ENCODE data around the gene FAF1.
"Not testable (repeated sequence)": the region's sequence is repeated elsewhere in the genome, so short reads cannot be mapped to it uniquely, and the experiment has no call there.

FAF1 gene

GRCh38 chr1:50553921-50554320, 406.1 kb downstream of the FAF1 start:
- H3K4me3 ChIP-seq (ENCODE audit: control insufficient read depth, low read depth, low read length) = no peak overlapping the region
- no peak for DNase-seq (ENCODE audit: low read depth)
- TF ChIP-seq, protein P1, sequence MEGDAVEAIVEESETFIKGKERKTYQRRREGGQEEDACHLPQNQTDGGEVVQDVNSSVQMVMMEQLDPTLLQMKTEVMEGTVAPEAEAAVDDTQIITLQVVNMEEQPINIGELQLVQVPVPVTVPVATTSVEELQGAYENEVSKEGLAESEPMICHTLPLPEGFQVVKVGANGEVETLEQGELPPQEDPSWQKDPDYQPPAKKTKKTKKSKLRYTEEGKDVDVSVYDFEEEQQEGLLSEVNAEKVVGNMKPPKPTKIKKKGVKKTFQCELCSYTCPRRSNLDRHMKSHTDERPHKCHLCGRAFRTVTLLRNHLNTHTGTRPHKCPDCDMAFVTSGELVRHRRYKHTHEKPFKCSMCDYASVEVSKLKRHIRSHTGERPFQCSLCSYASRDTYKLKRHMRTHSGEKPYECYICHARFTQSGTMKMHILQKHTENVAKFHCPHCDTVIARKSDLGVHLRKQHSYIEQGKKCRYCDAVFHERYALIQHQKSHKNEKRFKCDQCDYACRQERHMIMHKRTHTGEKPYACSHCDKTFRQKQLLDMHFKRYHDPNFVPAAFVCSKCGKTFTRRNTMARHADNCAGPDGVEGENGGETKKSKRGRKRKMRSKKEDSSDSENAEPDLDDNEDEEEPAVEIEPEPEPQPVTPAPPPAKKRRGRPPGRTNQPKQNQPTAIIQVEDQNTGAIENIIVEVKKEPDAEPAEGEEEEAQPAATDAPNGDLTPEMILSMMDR (IDR thresholded peaks at IDR 0.05; ENCODE audit: control insufficient read depth, insufficient read depth, low read depth, low read length, missing control alignments) = no peak

DNA sequence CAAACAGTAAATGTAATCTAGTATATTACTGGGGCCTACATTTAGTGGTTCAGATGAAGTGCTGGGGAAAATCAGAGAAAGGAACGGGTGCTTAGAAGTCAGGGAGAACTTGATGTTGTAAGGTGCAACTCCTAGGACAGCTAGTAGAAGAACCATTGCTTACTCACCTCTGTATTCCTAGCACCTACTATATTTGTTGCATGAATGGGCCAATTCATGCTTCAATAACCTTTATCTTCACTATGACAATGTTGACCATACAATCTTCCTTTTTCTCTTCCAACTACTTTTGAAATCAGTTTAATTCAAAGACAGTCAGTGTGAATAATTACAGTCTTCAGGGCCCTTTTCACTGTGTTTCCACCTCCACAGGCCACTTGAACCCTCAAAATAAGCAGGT, 411.8 kb downstream of the FAF1 start:
- TF ChIP-seq, protein P1 (IDR thresholded peaks at IDR 0.05; ENCODE audit: control insufficient read depth, insufficient read depth, low read depth, low read length, missing control alignments) = no peak
- no peak overlapping the region for H3K4me3 ChIP-seq (ENCODE audit: control insufficient read depth, low read depth, low read length)
- no peak for DNase-seq (ENCODE audit: low read depth)

DNA sequence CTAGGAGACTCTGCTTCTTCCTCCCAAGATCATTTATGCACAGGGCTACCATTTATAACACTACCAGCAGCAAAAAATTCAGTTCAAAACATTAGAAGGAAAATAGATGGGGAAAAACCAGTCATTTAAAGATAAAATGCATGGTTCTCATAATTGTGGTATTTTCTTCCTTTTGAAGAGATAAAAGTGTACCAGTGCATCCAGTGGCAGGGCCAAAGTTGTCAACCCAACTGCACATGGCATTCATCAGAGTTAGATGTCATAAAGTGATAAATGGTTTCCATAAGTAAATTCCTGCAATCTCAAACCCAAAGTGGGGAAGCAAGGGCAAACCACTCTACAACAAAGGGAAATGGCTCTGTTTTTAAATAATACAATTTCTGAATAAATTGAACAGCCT, 417.7 kb downstream of the FAF1 start:
- DNase-seq (ENCODE audit: low read depth) = no peak
- no peak overlapping the region for H3K4me3 ChIP-seq (ENCODE audit: control insufficient read depth, low read depth, low read length)
- TF ChIP-seq, protein P1 (IDR thresholded peaks at IDR 0.05; ENCODE audit: control insufficient read depth, insufficient read depth, low read depth, low read length, missing control alignments) = no peak

DNA sequence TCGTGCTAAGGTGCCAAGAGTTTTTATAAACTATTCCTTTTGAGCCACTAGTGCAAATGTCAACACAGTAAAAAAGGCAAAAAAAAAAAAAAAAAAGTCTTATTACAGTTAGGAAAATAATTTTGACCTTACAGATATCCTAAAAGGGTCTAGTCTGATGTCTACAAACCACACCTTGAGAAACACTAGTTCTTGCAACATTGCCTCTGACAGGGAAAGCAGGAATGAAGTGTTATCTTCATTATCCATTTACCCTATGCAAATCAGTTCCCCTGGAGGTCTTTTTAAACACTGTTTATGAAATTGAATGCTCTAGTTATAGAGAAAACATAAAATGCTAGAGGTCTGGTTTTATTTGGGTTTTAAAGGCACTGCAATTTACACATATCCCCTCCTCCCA, 421.6 kb downstream of the FAF1 start:
- DNase-seq (ENCODE audit: low read depth) = no peak
- TF ChIP-seq, protein P1 (IDR thresholded peaks at IDR 0.05; ENCODE audit: control insufficient read depth, insufficient read depth, low read depth, low read length, missing control alignments) = no peak
- no peak overlapping the region for H3K4me3 ChIP-seq (ENCODE audit: control insufficient read depth, low read depth, low read length)

GRCh38 chr1:50531601-50532000, 428.5 kb downstream of the FAF1 start:
- no peak for DNase-seq (ENCODE audit: low read depth)
- TF ChIP-seq, protein P1 (IDR thresholded peaks at IDR 0.05; ENCODE audit: control insufficient read depth, insufficient read depth, low read depth, low read length, missing control alignments) = no peak

DNA sequence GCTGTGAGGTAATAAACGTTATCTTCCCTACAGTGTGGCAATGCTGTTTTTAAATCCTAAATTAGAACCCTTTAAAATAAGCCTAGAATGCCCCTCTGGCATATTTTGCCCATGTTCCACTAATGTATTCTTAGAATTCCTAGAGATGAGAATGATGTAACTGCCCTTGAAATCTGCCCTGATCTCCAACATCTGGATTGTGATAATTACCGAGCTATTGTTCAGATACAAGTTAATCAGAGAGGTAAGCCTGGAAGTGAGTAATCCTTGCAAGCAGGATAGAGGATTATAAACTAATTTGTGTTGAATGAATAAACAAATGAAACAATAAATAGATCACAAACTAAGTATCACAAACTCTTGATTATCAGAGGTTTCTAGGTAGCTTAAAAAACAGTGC, 429.0 kb downstream of the FAF1 start:
- DNase-seq (ENCODE audit: low read depth) = no peak
- TF ChIP-seq, protein P1 (IDR thresholded peaks at IDR 0.05; ENCODE audit: control insufficient read depth, insufficient read depth, low read depth, low read length, missing control alignments) = no peak
- H3K4me3 ChIP-seq (ENCODE audit: control insufficient read depth, low read depth, low read length) = no peak overlapping the region

More at GRCh38 chr1:50531601-50532000, 428.5 kb downstream of the FAF1 start:
- no peak overlapping the region for H3K4me3 ChIP-seq (ENCODE audit: control insufficient read depth, low read depth, low read length)

- DNase-seq (ENCODE audit: low read depth) = no peak
- TF ChIP-seq, protein P1 (IDR thresholded peaks at IDR 0.05; ENCODE audit: control insufficient read depth, insufficient read depth, low read depth, low read length, missing control alignments) = no peak
- no peak overlapping the region for H3K4me3 ChIP-seq (ENCODE audit: control insufficient read depth, low read depth, low read length)
These were observed 430.6 kb downstream of the FAF1 start for GRCh38 chr1:50529510-50529909.

DNA sequence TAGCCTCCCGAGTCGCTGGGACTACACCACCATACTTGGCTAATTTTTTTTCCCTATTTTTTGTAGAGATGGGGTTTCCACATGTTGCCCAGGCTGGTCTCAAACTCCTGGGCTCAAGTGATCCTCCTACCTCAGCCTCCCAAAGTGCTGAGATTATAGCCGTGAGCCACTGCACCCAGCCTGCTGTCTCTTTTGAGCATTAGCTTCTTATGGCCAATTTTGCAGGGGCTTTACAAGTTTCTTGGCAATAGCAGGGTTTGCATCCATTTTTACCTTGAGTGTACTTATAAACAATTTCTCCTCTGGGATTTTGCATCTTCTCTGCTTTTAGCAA, 432.1 kb downstream of the FAF1 start:
- DNase-seq (ENCODE audit: low read depth); H3K4me3 ChIP-seq (ENCODE audit: control insufficient read depth, low read depth, low read length): not testable (repeated sequence)

Data from AG09309 (cell line).